HepG2 (cell line): ENCODE measurements around the gene SERPINA3. TPM values are rescaled to one million over a fixed set of nuclear protein-coding genes. Genes with fewer than 3 reads are reported as not detected.

Experiments
- polyA plus RNA-seq, 8 experiments: library from polyadenylated mRNA; depleted of rRNA in 3 of 8; stranded (reverse) in 7 of 8; unstranded in 1 of 8; fragments of >200 nt; fragmentation: Illumina TruSeq in 4 of 8; extraction: Trizol in 4 of 8; gene quantifications; 2 replicates each; pipeline versions ENCODE4 v1.2.1 to v1.2.3, GENCODE V29; 2011 to 2016; ENCODE audit warnings: low read depth in 4 of 8, missing spikeins in 1 of 8, mixed read lengths in 1 of 8; ENCODE audit not compliant: insufficient read depth in 1 of 8
- total RNA-seq, 5 experiments: library from RNA; depleted of rRNA; stranded (reverse); fragments of >200 nt; fragmentation: Illumina TruSeq; extraction: Trizol; gene quantifications; 2 replicates each; pipeline ENCODE4 v1.2.3, GENCODE V29; 2016; ENCODE audit warnings: low read depth in 1 of 5

SERPINA3 gene
- total and polyA plus RNA-seq, 2 of the 13 experiments (the other 11 are each of a cell fraction or from before 2014, with no cell fraction given), result 825 to 2,200 TPM

Other genes starting within 250 kb of the SERPINA3 start
- gene SERPINA2, start 245.7 kb upstream of the SERPINA3 start, total RNA-seq (2016; rRNA removed; fragmentation: Illumina TruSeq; extraction: Trizol), result 0.24 TPM in 1 of 2 replicates, not detected in the other
- 0.08 TPM in 1 of 2 replicates, not detected in the other for gene SERPINA2, start 245.7 kb upstream of the SERPINA3 start, polyA plus RNA-seq (2011; rRNA removed)
- 2,013 and 3,266 TPM in 2 replicates for gene SERPINA1, start 223.8 kb upstream of the SERPINA3 start, total RNA-seq (2016; rRNA removed; fragmentation: Illumina TruSeq; extraction: Trizol)
- gene SERPINA1, start 223.8 kb upstream of the SERPINA3 start, polyA plus RNA-seq (2011; rRNA removed), result 11,015 and 14,177 TPM in 2 replicates
- gene SERPINA11, start 159.6 kb upstream of the SERPINA3 start, total RNA-seq (2016; rRNA removed; fragmentation: Illumina TruSeq; extraction: Trizol), result 9.8 and 21.2 TPM in 2 replicates
- gene SERPINA11, start 159.6 kb upstream of the SERPINA3 start, polyA plus RNA-seq (2011; rRNA removed), result 131 and 142 TPM in 2 replicates
- not detected in 2 replicates for gene SERPINA9, start 136.2 kb upstream of the SERPINA3 start, total RNA-seq (2016; rRNA removed; fragmentation: Illumina TruSeq; extraction: Trizol)
- 0.12 and 0.21 TPM in 2 replicates for gene SERPINA9, start 136.2 kb upstream of the SERPINA3 start, polyA plus RNA-seq (2011; rRNA removed)
- not detected in 2 replicates for gene SERPINA12, start 102.9 kb upstream of the SERPINA3 start, total RNA-seq (2016; rRNA removed; fragmentation: Illumina TruSeq; extraction: Trizol)
- gene SERPINA12, start 102.9 kb upstream of the SERPINA3 start, polyA plus RNA-seq (2011; rRNA removed), result 0.08 TPM in 1 of 2 replicates, not detected in the other
- gene SERPINA4, start 50.9 kb upstream of the SERPINA3 start, total RNA-seq (2016; rRNA removed; fragmentation: Illumina TruSeq; extraction: Trizol), result 17.2 and 39.1 TPM in 2 replicates
- gene SERPINA4, start 50.9 kb upstream of the SERPINA3 start, polyA plus RNA-seq (2011; rRNA removed), result 57.8 and 82.7 TPM in 2 replicates
- 237 and 498 TPM in 2 replicates for gene SERPINA5, start 31.0 kb upstream of the SERPINA3 start, total RNA-seq (2016; rRNA removed; fragmentation: Illumina TruSeq; extraction: Trizol)
- 449 and 569 TPM in 2 replicates for gene SERPINA5, start 31.0 kb upstream of the SERPINA3 start, polyA plus RNA-seq (2011; rRNA removed)
- not detected in 2 replicates for gene GSC, start 157.7 kb downstream of the SERPINA3 start, total RNA-seq (2016; rRNA removed; fragmentation: Illumina TruSeq; extraction: Trizol)
- not detected in 2 replicates for gene GSC, start 157.7 kb downstream of the SERPINA3 start, polyA plus RNA-seq (2011; rRNA removed)